SK-N-SH treated with all-trans-retinoic acid at 6 μM for 48 hours (cell line): ENCODE data around the gene EFHD1.
A peak's percentile ranks its signal among the peaks of the same experiment; 100 is the strongest.

ENCODE experiments used
- ATAC-seq: fragments of 200-7000 bp; cut with Tn5 transposase; 3 replicates; pipeline ENCODE4 v1.9.1; 2020; ENCODE audit warnings: mild to moderate bottlenecking, moderate library complexity
- ARNTL ChIP-seq: fragments of 450-650 bp; formaldehyde crosslinking; IDR thresholded peaks from 2 replicates; pipeline ENCODE4 v1.5.0; 2020; ENCODE audit warnings: low read depth, mild to moderate bottlenecking, moderate library complexity, borderline replicate concordance
- BACH2 ChIP-seq: fragments of 250-450 bp; sonication (Bioruptor Pico); IDR thresholded peaks from 2 replicates; pipeline ENCODE4 v1.9.0; 2021; ENCODE audit warnings: mild to moderate bottlenecking, borderline replicate concordance
- CREB5 ChIP-seq: fragments of 250-450 bp; sonication (Bioruptor Pico); IDR thresholded peaks from 2 replicates; pipeline ENCODE4 v1.5.1; 2020; ENCODE audit warnings: low read depth, mild to moderate bottlenecking, moderate library complexity
- ESRRG ChIP-seq: fragments of 250-450 bp; sonication (Bioruptor Pico); IDR thresholded peaks from 2 replicates; pipeline ENCODE4 v1.6.1; 2021; ENCODE audit warnings: mild to moderate bottlenecking
- GLIS3 ChIP-seq: fragments of 250-450 bp; sonication (Bioruptor Pico); IDR thresholded peaks from 2 replicates; pipeline ENCODE4 v1.5.0; 2020; ENCODE audit warnings: mild to moderate bottlenecking, moderate library complexity
- ISL1 ChIP-seq: fragments of 250-450 bp; sonication (Bioruptor Pico); IDR thresholded peaks from 2 replicates; pipeline ENCODE4 v2.1.2; 2022; ENCODE audit warnings: mild to moderate bottlenecking, moderate library complexity
- POU6F1 ChIP-seq: fragments of 250-450 bp; sonication (Bioruptor Pico); IDR thresholded peaks from 2 replicates; pipeline ENCODE4 v1.8.0; 2021; ENCODE audit warnings: low read depth, mild to moderate bottlenecking, moderate library complexity, borderline replicate concordance
- RARB ChIP-seq: fragments of 250-450 bp; sonication (Bioruptor Pico); IDR thresholded peaks from 2 replicates; pipeline ENCODE4 v1.8.0; 2021; ENCODE audit warnings: mild to moderate bottlenecking, moderate library complexity
- SNAI2 ChIP-seq: fragments of 250-450 bp; sonication (Bioruptor Pico); IDR thresholded peaks from 2 replicates; pipeline ENCODE4 v1.5.0; 2020; ENCODE audit warnings: mild to moderate bottlenecking, moderate library complexity
- TOX ChIP-seq: fragments of 250-450 bp; sonication (Bioruptor Pico); IDR thresholded peaks from 2 replicates; pipeline ENCODE4 v1.8.0; 2021; ENCODE audit warnings: mild to moderate bottlenecking, moderate library complexity, borderline replicate concordance
- TSHZ2 ChIP-seq: fragments of 250-450 bp; sonication (Bioruptor Pico); IDR thresholded peaks from 2 replicates; pipeline ENCODE4 v1.5.0; 2020; ENCODE audit warnings: mild to moderate bottlenecking, moderate library complexity
- ZFP3 ChIP-seq: fragments of 250-450 bp; sonication (Bioruptor Pico); IDR thresholded peaks from 2 replicates; pipeline ENCODE4 v1.5.0; 2020; ENCODE audit warnings: mild to moderate bottlenecking, moderate library complexity
- ZFP30 ChIP-seq: fragments of 450-650 bp; formaldehyde crosslinking; IDR thresholded peaks from 2 replicates; pipeline ENCODE4 v1.5.0; 2022; ENCODE audit warnings: mild to moderate bottlenecking, moderate library complexity
- ZNF565 ChIP-seq: fragments of 450-650 bp; formaldehyde crosslinking; conservative IDR thresholded peaks from 2 replicates; pipeline ENCODE4 v1.5.0; 2020; ENCODE audit warnings: low read depth, mild to moderate bottlenecking, moderate library complexity
- ZNF70 ChIP-seq: fragments of 450-650 bp; formaldehyde crosslinking; IDR thresholded peaks from 2 replicates; pipeline ENCODE4 v1.5.0; 2020; ENCODE audit warnings: mild to moderate bottlenecking, moderate library complexity

Gene EFHD1

GRCh38 chr2:232721882-232722281 is 88.5 kb downstream of the EFHD1 start (continued):
- TF ChIP-seq POU6F1 (no peak), ZNF70 (CRISPR knock-in tag) (no peak), ZFP30 (no peak)

GRCh38 chr2:232723027-232723426 is 89.6 kb downstream of the EFHD1 start:
- TF ChIP-seq ZFP3 (CRISPR knock-in tag) (no peak), ESRRG (CRISPR knock-in tag) (no peak), ZFP30 (no peak), RARB (CRISPR knock-in tag) (no peak), SNAI2 (CRISPR knock-in tag) (no peak), TSHZ2 (no peak), GLIS3 (no peak), CREB5 (CRISPR knock-in tag) (no peak), POU6F1 (no peak), BACH2 (CRISPR knock-in tag) (no peak)
- no peak for ATAC-seq

- no peak for ATAC-seq
- TF ChIP-seq TOX (CRISPR knock-in tag) (no peak), ARNTL (no peak), SNAI2 (CRISPR knock-in tag) (no peak), ZNF565 (CRISPR knock-in tag) (no peak), RARB (CRISPR knock-in tag) (no peak)
These were observed 95.4 kb downstream of the EFHD1 start for GRCh38 chr2:232728785-232729184.

- TF ChIP-seq ISL1 (CRISPR knock-in tag) (peak; percentile 33; the same call in 1 of the 2 replicates), ZNF565 (CRISPR knock-in tag) (no peak), TOX (CRISPR knock-in tag) (no peak)
- ATAC-seq: peak; percentile 83
These were observed 98.1 kb downstream of the EFHD1 start for GRCh38 chr2:232731470-232731869.
